HG03432 (cell line): ENCODE data around the gene TAGLN2.

Experiments
- ATAC-seq: cut with Tn5 transposase; IDR thresholded peaks from one replicate; pipeline ENCODE4 v1.9.1; 2021; ENCODE audit warnings: mild to moderate bottlenecking, moderate library complexity; ENCODE audit not compliant: unreplicated experiment

TAGLN2 gene

DNA sequence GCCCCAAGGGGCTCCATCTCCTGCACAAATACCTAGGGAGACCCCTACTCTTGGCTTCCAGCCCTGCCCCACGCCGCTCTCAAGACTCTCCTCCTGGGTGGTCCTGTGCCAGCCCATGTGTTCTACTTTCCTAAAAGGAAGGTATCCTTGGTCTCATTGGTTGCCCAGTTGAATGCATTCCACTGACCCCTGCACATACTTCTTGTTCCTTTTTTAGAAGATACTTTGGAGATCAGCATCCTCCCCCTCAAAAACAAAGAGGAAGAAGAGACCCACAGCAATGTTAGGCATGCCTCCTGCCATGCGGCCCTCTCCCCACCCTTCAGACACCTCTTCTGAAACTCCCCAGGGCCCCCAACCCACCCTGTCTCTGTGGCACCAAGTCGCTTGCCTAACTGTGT lies 24.7 kb upstream of the TAGLN2 start:
- ATAC-seq: no peak

DNA sequence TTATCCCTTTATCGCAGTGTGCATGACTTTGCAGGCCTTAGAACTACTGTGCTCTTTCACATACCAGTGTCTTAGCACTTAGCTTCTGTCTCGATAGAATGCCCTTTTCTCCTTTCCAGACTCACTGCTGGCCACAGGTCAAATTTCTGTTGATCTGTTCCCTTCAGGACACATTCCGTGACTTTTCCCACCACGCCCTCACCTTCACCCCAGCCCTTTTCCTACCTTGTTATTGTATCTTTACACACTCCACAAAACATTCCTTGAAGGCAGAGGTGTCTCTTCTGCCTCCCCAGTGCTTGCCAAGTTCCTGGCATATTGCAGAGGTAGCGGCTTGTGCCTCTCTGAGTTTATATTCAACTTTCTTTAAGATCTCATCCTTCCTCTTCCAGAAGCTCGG lies 23.8 kb upstream of the TAGLN2 start:
- no peak for ATAC-seq

DNA sequence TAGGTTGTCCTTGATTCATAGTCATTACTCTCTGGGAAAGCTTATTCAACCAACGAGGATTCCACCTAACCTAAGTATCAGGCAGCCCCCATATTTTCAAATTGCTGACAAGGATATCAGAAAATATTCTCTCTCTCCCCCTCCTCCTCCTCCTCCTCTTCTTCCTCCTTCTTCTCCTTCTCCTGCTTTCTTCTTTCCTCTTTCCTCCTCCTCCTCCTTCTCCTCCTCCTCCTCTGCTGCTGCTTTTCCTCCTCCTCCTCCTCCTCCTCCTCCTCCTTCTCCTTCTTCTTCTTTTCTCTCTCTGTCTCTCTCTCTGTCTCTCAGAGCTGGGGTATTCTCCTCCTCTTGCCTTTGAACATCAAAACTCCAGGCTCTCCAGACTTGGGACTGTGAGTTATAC lies 22.6 kb upstream of the TAGLN2 start:
- no peak for ATAC-seq

DNA sequence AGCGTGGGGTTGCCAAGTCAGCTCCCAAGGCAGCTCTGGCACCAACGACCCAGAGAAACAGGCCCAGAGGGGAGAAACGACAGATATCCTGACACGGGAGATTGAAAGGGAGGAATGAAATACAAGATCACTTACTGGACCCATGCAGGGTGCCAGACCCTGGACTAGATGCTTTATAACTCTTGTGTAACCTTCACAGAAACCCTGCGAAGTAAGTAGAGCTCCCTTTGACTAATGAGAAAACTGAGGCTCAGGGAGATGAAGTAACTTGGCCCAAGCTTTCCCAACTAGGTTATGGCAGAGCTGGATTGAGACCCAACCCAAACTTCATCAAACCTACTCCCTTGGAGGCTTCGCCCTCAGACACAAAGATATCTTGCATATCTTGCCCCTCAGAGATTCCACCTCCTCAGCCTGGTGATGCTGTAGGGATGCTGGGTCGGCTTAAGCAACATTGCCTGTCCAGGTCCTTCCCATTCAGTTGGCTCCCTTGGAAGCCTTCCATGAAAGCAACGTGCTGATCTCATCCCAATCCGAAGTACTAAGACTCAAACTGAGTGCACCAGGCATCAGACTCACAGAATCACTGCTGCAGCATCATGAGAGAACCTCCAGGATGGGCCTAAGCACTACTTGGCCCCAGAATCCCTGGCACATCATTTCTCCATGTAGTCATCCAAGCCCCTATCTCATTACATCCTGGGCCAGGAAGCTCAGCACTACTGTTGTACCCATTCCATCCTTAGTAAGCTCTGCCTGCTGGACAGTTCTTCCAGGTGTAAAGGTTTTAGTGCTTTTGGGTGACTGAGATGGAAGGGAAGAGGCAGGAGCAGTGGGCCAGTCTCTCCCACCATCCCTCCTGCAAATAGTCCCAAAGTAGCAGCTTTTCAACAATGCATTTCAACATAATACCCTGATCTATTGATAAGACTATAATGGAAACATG lies 21.2 kb upstream of the TAGLN2 start:
- ATAC-seq: no peak

DNA sequence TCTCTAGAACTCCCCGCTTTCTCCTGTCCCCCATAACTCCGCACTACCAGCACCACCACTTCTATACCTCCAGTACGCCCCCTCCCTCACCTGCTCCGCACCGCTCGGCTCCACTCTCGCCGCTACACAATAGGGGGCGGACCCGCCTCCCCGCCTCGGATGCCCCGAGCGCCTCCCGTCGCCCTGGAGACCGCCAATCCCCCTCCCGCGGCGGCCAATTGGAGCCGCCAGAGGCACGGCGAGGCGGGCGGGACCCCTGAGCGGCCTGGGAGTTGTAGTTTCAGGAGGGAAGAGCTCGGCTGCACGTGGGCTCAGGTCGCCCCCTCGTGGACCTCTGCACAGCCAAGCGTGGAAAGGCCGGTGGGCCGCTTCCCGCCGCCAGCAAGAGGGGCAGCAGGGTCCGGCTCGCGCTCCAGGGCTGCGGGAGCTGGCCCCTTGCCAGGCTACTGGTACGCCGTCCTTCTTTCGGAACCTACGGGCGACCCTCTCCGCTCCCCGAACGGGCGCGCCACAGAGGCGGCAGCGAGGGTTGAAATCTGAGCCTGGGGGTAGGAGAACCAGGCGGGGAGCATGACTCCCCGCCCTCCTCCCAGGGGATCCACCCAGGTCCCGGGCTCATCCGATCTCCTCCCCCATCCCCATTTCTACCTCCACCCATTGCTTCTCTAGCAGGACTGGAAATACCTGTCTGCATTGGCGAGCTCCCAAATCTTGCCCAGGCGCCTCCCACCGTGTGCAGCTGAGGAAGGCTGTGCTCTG lies 20.4 kb upstream of the TAGLN2 start, which contains the start of gene IGSF9:
TSS of gene IGSF9 (minus strand) at position 131 of the 759 bp plus-strand sequence. CDS start 2,159 bp downstream, outside the sequence.
- peak; percentile 64 for ATAC-seq

DNA sequence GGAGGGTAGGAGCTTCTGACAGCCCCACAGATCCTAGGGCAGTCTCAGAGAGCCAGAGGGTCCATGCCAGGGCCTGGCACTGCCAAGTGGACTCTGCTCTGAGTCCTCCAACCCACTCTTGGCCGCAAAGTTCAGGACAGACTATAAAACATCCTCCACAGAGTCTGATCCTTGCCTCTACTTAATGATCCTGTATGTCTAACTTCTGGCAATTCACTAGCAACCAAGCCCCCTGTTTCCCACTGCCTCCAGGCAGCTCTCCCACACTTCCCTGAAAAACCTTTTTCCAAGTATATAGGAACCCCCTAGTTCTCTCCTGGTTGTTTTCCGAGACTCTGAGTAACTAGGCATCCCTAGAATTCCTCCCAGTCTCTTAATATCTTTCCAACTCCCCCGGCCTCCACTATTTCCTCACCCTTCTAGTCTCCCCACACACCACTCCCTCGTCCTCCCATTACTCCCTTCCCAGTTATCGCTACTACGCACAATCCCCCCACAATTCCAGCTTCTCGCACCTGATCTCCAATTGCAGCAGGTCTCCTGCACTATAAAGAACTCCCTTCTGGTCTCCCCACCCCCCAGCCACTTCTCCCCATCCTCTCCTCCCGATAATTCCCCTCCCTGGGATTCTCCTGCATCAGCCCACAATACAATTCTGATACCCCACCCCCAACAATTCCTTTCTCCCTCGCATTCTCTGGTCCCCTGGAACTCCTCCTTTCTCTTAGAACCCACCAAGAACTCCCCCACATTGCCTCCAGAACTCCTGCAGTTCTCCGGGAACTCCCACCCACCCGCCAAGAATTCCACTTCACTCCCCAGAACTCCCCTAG lies 19.5 kb upstream of the TAGLN2 start:
- no peak for ATAC-seq

DNA sequence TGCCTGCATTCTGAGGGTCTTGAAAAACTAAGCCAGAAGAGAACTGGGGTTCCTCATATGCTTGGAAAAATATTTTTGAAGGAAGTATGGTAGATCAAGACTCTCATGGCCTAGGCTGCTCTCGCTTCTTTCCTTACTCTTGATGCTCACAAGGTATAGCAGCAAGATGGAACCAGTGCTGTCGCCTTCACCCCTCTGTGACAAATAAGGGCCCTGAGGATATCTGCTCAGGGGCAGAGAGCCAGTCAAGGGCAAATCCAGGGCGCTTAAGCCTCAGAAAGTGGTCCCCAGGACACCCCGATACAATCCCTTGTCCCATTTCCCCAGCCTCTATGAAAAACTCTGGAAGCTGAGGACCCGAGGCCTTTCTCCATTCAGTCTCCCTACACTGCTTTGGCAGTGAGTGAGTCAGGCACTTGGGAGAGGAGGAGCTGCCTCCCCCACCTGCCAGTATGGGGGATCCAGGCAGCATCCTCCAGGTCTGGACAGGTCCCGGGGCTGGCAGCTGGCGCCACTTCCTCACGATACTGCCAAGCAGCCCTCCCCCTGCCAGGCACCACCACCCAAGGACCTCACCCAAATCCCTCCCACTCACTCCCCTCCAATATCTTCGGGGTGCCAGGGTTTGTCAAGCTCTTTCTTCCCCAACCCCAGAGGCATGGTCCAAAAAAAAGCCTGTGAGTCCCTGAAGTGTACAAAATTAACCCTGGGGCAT lies 18.8 kb upstream of the TAGLN2 start:
- no peak for ATAC-seq

DNA sequence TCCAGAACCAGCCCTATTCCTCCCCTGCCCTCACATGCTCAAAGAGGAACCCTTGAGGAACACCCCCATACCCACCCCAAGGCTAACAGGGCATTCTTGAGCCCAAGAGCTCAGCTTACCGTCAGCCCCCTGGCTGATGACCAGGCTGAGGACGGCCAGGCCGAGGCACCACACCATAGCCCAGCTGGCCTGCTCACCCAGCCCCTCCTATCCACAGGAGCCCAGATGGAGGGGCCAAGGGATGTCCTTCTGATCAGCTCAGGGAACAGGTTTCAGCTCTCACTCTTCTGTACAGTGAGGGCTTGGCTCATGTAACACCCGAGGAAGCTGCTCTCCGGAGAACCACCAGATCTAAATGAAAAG lies 18.0 kb upstream of the TAGLN2 start:
- ATAC-seq: no peak

DNA sequence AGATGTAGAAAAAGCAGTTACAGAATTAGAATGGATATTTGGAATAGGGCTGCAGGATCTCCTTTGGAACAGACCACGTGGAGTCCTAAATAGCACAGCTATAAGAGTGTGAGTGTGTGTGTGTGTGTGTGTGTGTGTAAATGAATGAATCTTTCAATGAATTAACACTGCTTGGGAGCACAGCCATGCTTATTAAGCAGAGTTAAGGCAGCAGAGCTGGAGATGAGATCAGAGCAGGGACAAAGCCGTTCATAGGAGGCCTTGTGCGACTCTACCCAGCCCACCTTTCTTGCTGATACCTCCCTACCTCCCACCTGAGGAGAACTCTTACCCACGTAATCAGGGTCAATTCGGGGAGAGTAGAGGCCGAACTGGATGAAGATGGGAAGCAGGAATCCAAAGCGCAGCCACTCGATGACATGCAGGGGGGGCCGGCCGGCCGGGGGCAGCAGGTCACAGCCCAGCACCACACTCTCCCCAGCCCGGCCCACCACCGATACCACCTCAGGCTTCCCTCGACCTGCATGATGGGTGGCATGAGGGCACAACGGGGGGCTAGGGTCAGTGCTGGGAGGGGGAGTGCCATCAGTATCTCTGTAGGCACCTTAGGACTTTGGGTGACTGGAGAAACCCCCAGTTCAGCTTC lies 17.4 kb upstream of the TAGLN2 start:
- ATAC-seq: no peak

DNA sequence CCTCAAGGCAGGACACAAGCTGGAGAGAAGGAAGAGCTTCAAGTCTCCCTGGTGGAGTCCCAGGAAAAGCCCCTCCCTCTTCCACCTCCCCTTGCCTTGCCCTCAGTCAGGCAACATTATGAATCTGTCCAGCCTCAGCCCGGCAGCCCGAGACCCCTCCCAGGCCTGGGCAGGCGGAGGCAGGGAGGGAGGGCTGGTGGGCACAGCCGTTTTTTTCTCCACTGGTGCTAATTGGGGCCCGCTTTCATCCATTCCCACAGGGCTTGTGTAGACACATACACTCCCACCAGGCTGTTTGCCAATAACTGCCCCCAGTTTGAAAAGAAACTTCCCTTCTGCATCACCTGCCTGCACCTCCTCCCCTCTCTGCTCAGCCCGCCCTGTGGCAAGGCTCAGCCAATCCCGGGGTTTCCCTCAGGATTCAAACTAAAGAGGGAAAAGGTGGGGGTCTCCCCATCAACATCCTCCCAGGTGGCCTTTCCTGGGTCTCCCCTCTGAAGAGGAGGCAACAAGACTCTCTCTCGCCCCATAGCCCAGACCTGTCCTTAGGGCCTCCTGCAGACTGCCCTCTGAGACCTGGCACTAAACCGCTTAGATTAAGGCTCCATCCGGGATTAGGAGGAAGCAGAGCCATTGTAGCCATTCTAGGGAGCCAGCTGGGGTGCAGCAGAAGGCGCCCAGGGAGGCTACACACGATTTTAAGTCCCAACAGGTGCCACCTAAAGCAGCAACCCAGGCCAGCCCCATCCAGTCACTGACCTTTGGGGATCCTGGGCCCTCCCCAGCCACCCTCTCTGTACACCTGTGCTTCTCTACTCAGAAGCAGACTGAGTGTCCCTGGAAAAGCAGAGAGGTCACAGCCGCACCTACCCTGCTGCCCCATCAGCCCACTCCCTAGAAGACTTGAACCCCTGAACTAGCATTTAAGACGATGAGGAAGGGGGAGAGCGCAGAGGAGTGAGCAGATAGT lies 16.6 kb upstream of the TAGLN2 start:
- no peak for ATAC-seq

DNA sequence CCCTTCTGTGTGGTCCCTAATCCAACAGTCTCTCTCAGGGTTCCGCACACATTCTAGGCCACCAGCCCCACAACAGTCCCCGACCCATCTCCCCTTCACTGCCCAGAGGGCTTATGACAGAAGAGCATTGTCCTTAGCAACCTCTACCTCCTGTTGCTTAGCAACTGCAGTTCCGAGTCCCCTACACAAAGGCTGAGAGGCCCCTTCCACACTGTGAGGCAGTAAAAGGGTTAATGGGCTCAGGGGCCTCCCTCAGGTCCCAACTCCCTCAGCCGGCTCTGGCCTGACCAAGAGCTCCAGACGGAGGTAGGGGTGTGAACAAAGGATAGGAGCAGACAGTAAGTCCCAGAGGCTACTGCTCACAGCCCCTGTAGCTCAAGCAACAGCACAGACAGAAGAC lies 15.8 kb upstream of the TAGLN2 start:
- ATAC-seq: no peak

DNA sequence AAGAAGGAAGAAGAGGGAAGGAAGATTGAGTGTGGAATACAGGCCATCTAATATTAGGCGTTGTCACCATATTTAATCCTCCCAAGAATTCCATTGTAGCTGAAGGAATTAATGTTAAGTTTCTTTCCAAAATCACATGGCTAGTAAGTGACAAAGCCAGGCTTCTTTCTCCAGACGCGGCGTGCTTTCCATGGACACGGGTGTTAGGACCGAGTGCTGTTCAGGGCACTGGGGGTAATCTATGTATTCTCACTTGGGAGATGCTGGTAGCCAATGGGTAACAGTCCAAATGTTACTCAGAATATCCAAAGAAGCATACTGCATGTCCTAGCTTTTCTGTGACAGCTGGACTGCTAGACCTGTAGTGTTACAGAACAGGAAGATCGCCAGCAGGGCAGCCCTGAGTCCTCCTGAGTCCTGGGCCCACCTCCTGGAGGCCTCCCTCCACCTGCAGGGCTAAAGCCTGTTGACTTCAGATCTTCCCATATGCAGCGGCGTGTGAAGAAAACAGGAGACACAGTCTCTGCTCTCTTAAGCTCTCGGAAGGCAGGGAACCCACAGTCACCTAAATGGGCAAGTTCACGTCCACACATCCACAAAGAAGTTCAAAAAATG lies 14.8 kb upstream of the TAGLN2 start:
- no peak for ATAC-seq

DNA sequence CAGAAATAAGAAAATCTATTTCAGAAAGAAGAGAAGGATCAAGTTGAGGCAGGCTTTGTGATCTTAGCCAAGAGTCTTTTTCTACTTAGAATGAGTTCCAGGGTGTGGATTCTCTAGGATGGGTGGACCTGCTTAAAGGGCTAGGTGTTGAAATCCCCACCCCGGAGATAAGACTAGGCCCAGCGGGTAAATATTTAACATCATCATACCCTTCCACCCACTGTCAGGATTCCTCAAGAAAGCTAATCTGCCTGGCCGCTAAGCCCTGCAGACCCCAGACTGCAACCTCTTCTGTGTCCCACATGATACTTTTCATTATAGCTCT lies 14.3 kb upstream of the TAGLN2 start:
- ATAC-seq: no peak

DNA sequence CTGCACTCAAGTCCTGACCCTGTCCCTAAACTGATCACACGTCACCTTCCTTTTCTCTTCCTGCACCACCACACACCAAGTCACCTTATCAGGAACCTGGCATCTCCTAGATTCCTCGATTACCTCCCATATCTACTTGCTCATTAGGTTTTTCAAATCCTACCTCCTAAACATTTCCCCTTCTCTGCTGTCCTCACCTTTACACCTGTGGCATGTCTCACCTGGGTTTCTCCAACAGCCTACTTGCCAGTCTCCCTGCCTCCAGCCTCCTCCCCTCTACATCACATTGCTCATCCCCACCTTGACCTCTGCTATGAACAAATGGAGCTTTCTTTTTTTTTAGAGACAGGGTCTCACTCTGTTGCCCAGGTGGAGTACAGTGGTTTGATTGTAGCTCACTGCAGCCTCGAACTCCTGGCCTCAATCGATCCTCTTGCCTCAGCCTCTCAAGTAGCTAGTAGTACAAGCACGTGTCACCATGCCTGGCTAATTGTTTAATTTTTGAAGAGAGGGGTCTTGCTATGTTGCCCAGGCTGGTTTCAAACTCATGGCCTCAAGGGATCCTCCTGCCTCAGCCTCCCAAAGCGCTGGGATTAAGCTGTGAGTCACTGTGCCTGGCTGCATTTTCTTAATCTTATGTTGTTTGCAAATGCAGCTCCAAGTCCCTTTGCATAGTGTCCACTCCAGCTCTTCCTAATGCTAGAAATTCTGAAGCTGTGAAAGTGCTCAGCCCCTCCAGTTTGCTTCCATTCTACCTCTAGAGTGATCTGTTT lies 13.8 kb upstream of the TAGLN2 start:
- ATAC-seq: no peak

DNA sequence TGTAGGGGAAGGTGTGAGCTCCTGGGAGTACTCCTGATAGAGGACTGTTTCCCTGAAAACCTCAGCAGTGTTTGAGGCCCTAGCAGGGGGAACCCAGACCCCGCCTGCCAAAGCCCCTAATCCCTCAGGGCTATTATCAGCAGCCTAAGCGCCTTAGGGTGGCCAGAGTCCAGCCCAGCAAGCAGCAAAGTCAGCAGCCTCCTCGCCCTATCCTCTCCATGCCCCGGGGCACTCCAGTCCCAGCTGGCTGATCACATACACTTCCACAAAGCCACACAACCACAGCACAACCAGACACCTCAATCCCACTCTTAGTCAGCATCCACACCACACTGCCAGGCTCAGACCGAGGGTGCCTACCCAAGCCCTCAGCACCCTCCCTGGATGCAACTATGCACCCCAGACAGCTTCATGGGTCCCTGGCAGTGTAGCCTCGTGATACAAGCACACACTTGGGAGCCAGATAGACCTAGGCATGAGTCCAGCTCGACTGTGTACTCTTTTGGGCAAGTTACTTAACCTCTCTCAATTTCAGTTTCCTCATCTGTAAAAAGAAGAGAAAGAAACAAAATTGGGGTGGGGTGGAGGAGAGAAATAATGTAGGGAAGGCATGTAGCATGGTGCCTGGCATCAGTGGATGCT lies 13.0 kb upstream of the TAGLN2 start:
- ATAC-seq: no peak

DNA sequence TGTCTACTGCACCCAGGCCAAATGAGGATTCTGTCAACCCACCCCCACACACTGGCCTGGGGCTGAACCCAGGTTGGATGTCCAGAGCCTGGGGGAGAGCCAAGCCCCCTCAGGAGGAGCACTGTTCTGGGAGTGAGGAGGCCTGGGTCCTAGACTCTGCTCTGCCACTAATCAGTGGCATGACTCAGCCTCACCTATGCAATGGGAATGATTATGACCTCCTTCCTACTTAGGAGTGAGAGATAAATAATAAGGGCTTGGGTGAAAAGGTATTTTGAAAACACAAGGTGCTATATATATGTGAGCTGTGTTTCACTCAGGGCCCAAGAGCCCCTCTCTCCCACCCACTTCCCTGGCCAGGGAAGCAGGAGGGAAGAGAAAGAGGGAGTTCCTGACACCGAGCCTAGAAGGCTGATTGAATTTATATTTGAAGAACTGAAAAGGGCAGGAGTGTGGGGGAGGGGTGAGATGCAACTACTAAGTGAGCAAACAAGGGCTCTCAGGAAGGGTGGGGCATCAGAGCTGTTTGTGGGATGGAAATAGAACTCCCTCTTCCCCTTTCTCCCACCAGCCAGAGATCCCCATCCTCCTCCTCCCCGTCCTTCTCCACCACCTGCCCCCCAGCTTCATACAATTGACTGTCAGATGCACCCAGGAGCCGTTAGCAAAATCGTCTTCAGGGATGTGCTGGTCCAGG lies 11.9 kb upstream of the TAGLN2 start:
- ATAC-seq: no peak
